A549 (cell line): ENCODE results near the gene SRRM4. TPM values are rescaled to one million over a fixed set of nuclear protein-coding genes. Genes with fewer than 3 reads are reported as not detected.

Experiments
- ATAC-seq, 2 experiments: fragments of 200-7000 bp in 1 of 2; fragments of >200 bp in 1 of 2; cut with Nextera tagmentation in 1 of 2; cut with Tn5 transposase in 1 of 2; 3 replicates each; pipeline versions ENCODE4 v1.8.0 to v1.9.1; 2018 to 2020; ENCODE audit warnings: mild to moderate bottlenecking in 1 of 2, moderate library complexity in 1 of 2
- CTCF ChIA-PET: fragments of 300-600 bp; sonication (Branson Sonifier 250); formaldehyde crosslinking; extraction: SDS; loops from one replicate; lab custom pipeline; 2021; ENCODE audit warnings: antibody characterized with exemption, inconsistent platforms; lab: Yijun Ruan, JAX
- POLR2A ChIA-PET: fragments of 350-600 bp; formaldehyde crosslinking; extraction: SDS; loops from one replicate; lab custom pipeline; 2021; ENCODE audit warnings: antibody characterized with exemption, inconsistent platforms; lab: Yijun Ruan, JAX
- DNase-seq, 2 experiments: peaks; one replicate each; pipeline versions ENCODE4 v3.0.0 to v3.0.0-alpha.2; 2011 to 2016; ENCODE audit warnings: low read depth in 1 of 2, low spot score in 1 of 2
- FAIRE-seq: peaks from 2 replicates; lab custom pipeline; 2011; peaks lifted over from hg19 to GRCh38; lab: Jason Lieb, UNC
- H3K27ac ChIP-seq, 2 experiments: fragments of >200 bp; sonication (Bioruptor Twin); formaldehyde crosslinking; 3 replicates each; pipeline ENCODE4 v1.5.1; 2016 to 2017
- H3K4me1 ChIP-seq: fragments of >200 bp; sonication (Bioruptor Twin); formaldehyde crosslinking; 3 replicates; pipeline ENCODE4 v1.6.1; 2016
- H3K4me2 ChIP-seq: fragments of >200 bp; sonication (Bioruptor Twin); formaldehyde crosslinking; 3 replicates; pipeline ENCODE4 v1.6.1; 2016
- H3K4me3 ChIP-seq: fragments of >200 bp; sonication (Bioruptor Twin); formaldehyde crosslinking; 3 replicates; pipeline ENCODE4 v1.5.1; 2016
- H3K9me3 ChIP-seq: fragments of >200 bp; sonication (Bioruptor Twin); formaldehyde crosslinking; 3 replicates; pipeline ENCODE4 v1.6.1; 2016
- CBX2 ChIP-seq: fragments of 200-600 bp; sonication (generic); IDR thresholded peaks from 2 replicates; pipeline ENCODE4 v1.6.1; 2016; ENCODE audit warnings: low read depth, mild to moderate bottlenecking, borderline replicate concordance
- CBX8 ChIP-seq: fragments of 200-600 bp; sonication (generic); IDR thresholded peaks from 2 replicates; pipeline ENCODE4 v1.6.1; 2016
- CEBPB ChIP-seq, 2 experiments: fragments of >200 bp in 1 of 2; sonication (Bioruptor Twin) in 1 of 2; formaldehyde crosslinking in 1 of 2; IDR thresholded peaks; 2 replicates each; pipeline ENCODE4 v1.6.1; 2012 to 2016
- CHD2 ChIP-seq: fragments of 150-350 bp; IDR thresholded peaks from 2 replicates; pipeline ENCODE4 v1.6.1; 2014; ENCODE audit warnings: low read length; ENCODE audit not compliant: partially characterized antibody
- CHD4 ChIP-seq: fragments of 200-600 bp; sonication (generic); IDR thresholded peaks from 2 replicates; pipeline ENCODE4 v1.6.1; 2016; ENCODE audit warnings: antibody characterized with exemption, mild to moderate bottlenecking, borderline replicate concordance
- EHMT2 ChIP-seq: fragments of 200-600 bp; sonication (generic); IDR thresholded peaks from 2 replicates; pipeline ENCODE4 v1.6.1; 2016; ENCODE audit warnings: antibody characterized with exemption, low read depth, mild to moderate bottlenecking, moderate library complexity
- GATA3 ChIP-seq: IDR thresholded peaks from 2 replicates; pipeline ENCODE4 v1.6.1; 2012; ENCODE audit warnings: borderline replicate concordance
- HEYL ChIP-seq: fragments of 250-450 bp; sonication (Bioruptor Pico); IDR thresholded peaks from 2 replicates; pipeline ENCODE4 v1.8.0; 2021; ENCODE audit warnings: mild to moderate bottlenecking, moderate library complexity
- HOXA7 ChIP-seq: fragments of 250-450 bp; sonication (Bioruptor Pico); IDR thresholded peaks from 2 replicates; pipeline ENCODE4 v1.5.0; 2020; ENCODE audit warnings: mild to moderate bottlenecking, moderate library complexity
- HOXB13 ChIP-seq: fragments of 250-450 bp; sonication (Bioruptor Pico); IDR thresholded peaks from 2 replicates; pipeline ENCODE4 v1.5.0; 2020; ENCODE audit warnings: low read depth, mild to moderate bottlenecking, moderate library complexity
- HOXB5 ChIP-seq: fragments of 250-450 bp; sonication (Bioruptor Pico); IDR thresholded peaks from 2 replicates; pipeline ENCODE4 v1.5.0; 2020; ENCODE audit warnings: mild to moderate bottlenecking, moderate library complexity
- JUN ChIP-seq, 2 experiments: fragments of >200 bp; sonication (Bioruptor Twin); formaldehyde crosslinking; IDR thresholded peaks; 2 replicates in 1 of 2; 3 replicates in 1 of 2; pipeline ENCODE4 v1.6.1; 2016 to 2017
- KDM1A ChIP-seq: fragments of 200-600 bp; sonication (generic); IDR thresholded peaks from 2 replicates; pipeline ENCODE4 v1.6.1; 2016; ENCODE audit warnings: low read depth, mild to moderate bottlenecking
- KDM5A ChIP-seq: fragments of 200-600 bp; sonication (generic); IDR thresholded peaks from 2 replicates; pipeline ENCODE4 v1.6.1; 2016; ENCODE audit warnings: antibody characterized with exemption, mild to moderate bottlenecking
- MAFK ChIP-seq: fragments of 450-650 bp; IDR thresholded peaks from 2 replicates; pipeline ENCODE4 v1.6.1; 2014; ENCODE audit not compliant: partially characterized antibody
- MAX ChIP-seq: IDR thresholded peaks from 2 replicates; pipeline ENCODE4 v1.6.1; 2012
- PBX3 ChIP-seq: IDR thresholded peaks from 2 replicates; pipeline ENCODE4 v1.6.1; 2012
- POLR2A ChIP-seq: IDR thresholded peaks from 2 replicates; pipeline ENCODE4 v1.6.1; 2012; ENCODE audit warnings: mild to moderate bottlenecking, low read length
- POLR2AphosphoS2 ChIP-seq: conservative IDR thresholded peaks from 2 replicates; pipeline ENCODE4 v1.6.1; 2012; ENCODE audit warnings: low read length, improper control_type of control experiment, inconsistent platforms
- RAD21 ChIP-seq, 2 experiments: fragments of >200 bp in 1 of 2; sonication (Bioruptor Twin) in 1 of 2; formaldehyde crosslinking in 1 of 2; IDR thresholded peaks in 1 of 2; conservative IDR thresholded peaks in 1 of 2; 2 replicates in 1 of 2; 3 replicates in 1 of 2; pipeline ENCODE4 v1.6.1; 2012 to 2018; ENCODE audit warnings: inconsistent platforms in 1 of 2
- RCOR1 ChIP-seq: fragments of 150-350 bp; IDR thresholded peaks from 2 replicates; pipeline ENCODE4 v1.6.1; 2014; ENCODE audit warnings: antibody characterized with exemption, low read length, low read depth
- RFX5 ChIP-seq: fragments of 450-650 bp; IDR thresholded peaks from 2 replicates; pipeline ENCODE4 v1.7.1; 2014; ENCODE audit warnings: antibody characterized with exemption, mild to moderate bottlenecking, moderate library complexity
- SMC3 ChIP-seq: fragments of >200 bp; sonication (Bioruptor Twin); formaldehyde crosslinking; IDR thresholded peaks from 3 replicates; pipeline ENCODE4 v1.6.1; 2018; ENCODE audit warnings: inconsistent platforms
- ZNF302 ChIP-seq: fragments of 250-450 bp; sonication (Bioruptor Pico); IDR thresholded peaks from 2 replicates; pipeline ENCODE4 v1.9.0; 2021; ENCODE audit warnings: inconsistent platforms, mild to moderate bottlenecking, moderate library complexity
- ZSCAN20 ChIP-seq: fragments of 250-450 bp; sonication (Bioruptor Pico); IDR thresholded peaks from 2 replicates; pipeline ENCODE4 v1.8.0; 2022; ENCODE audit warnings: mild to moderate bottlenecking, moderate library complexity
- WGBS: methylation state at CpG from one replicate; pipeline ENCODE4 v1.1.6; 2017; ENCODE audit errors: missing lambda C conversion rate; 5-methylcytosine and 5-hydroxymethylcytosine counted together
- polyA plus RNA-seq, 4 experiments: library from polyadenylated mRNA; depleted of rRNA in 3 of 4; stranded (reverse); fragments of >200 nt; fragmentation: RNase III in 1 of 4; extraction: RNeasy Plus Mini Kit Qiagen cat#74134 plus additional on column Dnase treatment in 1 of 4; gene quantifications; 2 replicates in 3 of 4; 3 replicates in 1 of 4; pipeline ENCODE4 v1.2.3, GENCODE V29; 2011 to 2017
- TF ChIP-seq, protein P1 (sequence below): fragments of >200 bp; sonication (Bioruptor Twin); formaldehyde crosslinking; IDR thresholded peaks from 3 replicates; pipeline ENCODE4 v1.5.1; 2016
- TF ChIP-seq, protein P2 (sequence below): fragments of 150-350 bp; IDR thresholded peaks from 2 replicates; pipeline ENCODE4 v1.6.1; 2014; ENCODE audit warnings: low read depth, mild to moderate bottlenecking, low read length
- TF ChIP-seq, protein P3 (sequence below): fragments of >200 bp; sonication (Bioruptor Twin); formaldehyde crosslinking; IDR thresholded peaks from 2 replicates; pipeline ENCODE4 v1.6.1; 2016

SRRM4 gene
- polyA plus RNA-seq, 2 of the 4 experiments (the other 2 are of a cell fraction), result not detected

- Histone ChIP-seq H3K9me3 (no peaks in the 10 kb centered on the region), H3K27ac (no peak overlapping the region), H3K4me1 (no peaks in the 10 kb centered on the region), H3K4me3 (no peak overlapping the region), H3K4me2 (no peak overlapping the region)
- TF ChIP-seq MAX (no peak), GATA3 (no peak), HEYL (CRISPR knock-in tag) (no peak), CBX8 (no peak), RFX5 (no peak), RCOR1 (no peak), KDM1A (no peak), KDM5A (no peak), POLR2A (no peak), PBX3 (no peak), CHD4 (no peak), ZSCAN20 (CRISPR knock-in tag) (no peak)
- no peak for ATAC-seq
- WGBS, result 4% methylated on average over 5 of the region's 5 CpGs
- ChIA-PET POLR2A (no interaction called here), CTCF (no interaction called here)
- FAIRE-seq, result no peak
- DNase-seq, result no peak
Measured at GRCh38 chr12:118964988-118965387, 16.4 kb upstream of the SRRM4 start.

DNA sequence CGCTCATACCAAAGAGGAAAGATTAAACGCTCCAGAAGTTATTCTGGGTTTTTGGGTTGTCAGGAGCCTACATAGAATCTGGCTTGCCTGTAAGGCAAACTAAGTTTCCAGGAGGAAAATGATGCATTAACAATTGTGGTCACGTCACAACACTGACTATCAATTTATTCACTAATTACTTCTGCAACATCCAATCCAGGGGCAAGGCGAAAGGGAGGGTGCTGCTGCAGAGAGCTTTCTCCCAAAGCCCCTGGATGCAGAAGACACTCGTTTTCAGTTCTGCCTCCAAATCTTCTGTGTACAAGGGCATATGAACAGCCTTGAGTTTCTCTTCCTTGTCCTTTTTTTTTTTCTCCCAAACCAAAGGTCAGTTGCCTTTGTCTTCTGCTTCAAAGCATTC, 10.5 kb upstream of the SRRM4 start:
- no peak for ATAC-seq
- TF ChIP-seq HOXB13 (CRISPR knock-in tag) (no peak), SMC3 (no peak)
- TF ChIP-seq, all 56 proteins: peak for 0
- WGBS, result 19% methylated on average over 5 of the region's 5 CpGs
- ChIA-PET POLR2A (no interaction called here), CTCF (interaction anchor here (1.4 kb wide), 1 partner anchor 8 kb away, joined by 3 read pairs; no protein-coding TSS in a partner anchor)
- Histone ChIP-seq H3K9me3 (no peaks in the 10 kb centered on the region), H3K4me2 (no peak overlapping the region), H3K4me1 (no peaks in the 10 kb centered on the region), H3K27ac (no peak overlapping the region), H3K4me3 (no peak overlapping the region)
- DNase-seq (no peak), FAIRE-seq (no peak)

GRCh38 chr12:118972982-118973381, 8.4 kb upstream of the SRRM4 start:
- no peaks in the 10 kb centered on the region for H3K9me3 ChIP-seq
- ChIA-PET POLR2A (no interaction called here), CTCF (no interaction called here)
- no peak for TF ChIP-seq CBX2
- TF ChIP-seq MAFK, result peak; percentile 48
- TF ChIP-seq, all 56 proteins: peak for 1
- WGBS, result 7% methylated on average over 2 of the region's 2 CpGs
- no peak for DNase-seq
- H3K27ac ChIP-seq, result no peak overlapping the region
- no peak for FAIRE-seq
- no peaks in the 10 kb centered on the region for H3K4me1 ChIP-seq
- H3K4me3 ChIP-seq, result no peak overlapping the region
- no peak for ATAC-seq
- H3K4me2 ChIP-seq, result no peak overlapping the region

DNA sequence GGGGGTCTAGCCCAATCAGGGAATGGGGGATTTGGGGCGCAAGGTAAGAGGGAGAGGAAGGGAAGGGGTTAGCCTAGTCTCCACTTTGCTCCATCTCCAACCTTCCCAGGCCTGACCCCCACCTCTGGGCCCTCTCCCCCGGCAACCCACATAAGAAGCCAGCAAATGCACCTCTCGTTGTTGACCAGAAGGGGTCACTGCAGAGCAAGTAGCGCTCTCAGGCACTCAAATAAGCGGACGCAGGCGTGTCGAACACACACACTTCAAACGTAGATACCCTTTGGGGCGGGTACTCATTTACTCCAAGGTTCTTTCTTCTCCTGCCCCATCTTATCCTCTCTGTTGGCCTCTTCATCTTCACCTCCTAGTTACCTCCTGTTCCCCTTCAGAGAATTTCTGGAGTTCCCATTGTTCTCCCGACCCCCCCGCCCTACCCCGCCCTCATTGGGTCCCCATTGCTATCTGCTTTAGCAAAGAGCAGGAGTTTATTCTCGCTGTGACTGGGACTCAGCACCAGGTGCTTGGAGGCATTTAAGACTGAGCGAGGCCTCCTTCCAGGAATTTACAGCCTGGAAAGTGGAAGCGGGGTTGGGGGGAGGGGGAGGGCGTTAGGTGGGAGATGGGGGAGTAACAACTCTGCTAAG, 1.5 kb upstream of the SRRM4 start:
- Histone ChIP-seq H3K9me3 (no peaks in the 10 kb centered on the region), H3K4me3 (no peak overlapping the region), H3K4me2 (peak overlapping the region; percentile 27; the same call in 2 of the 3 replicates), H3K4me1 (no peaks in the 10 kb centered on the region), H3K27ac (no peak overlapping the region)
- ChIA-PET POLR2A (no interaction called here), CTCF (interaction anchor here (0.6 to 2.4 kb wide), 15 partner anchors 8 to 565 kb away, joined by 3 to 11 read pairs (median 3); no protein-coding TSS in a partner anchor)
- DNase-seq (peak; percentile 75 to 80), FAIRE-seq (no peak), ATAC-seq (peak; percentile 43 to 91; a peak in 4 of 6 replicates)
- 3% methylated on average over 12 of the region's 17 CpGs for WGBS
- no peak for TF ChIP-seq CEBPB (IDR thresholded peaks at IDR 0.05)
- TF ChIP-seq ZNF302, result no peak
- TF ChIP-seq RAD21 (conservative IDR thresholded peaks at IDR 0.05 in 1 of 2, IDR thresholded peaks at IDR 0.05 in 1 of 2), result peak; percentile 55 to 64; a peak in 4 of 5 replicates
- no peak for TF ChIP-seq CHD4
- TF ChIP-seq JUN (IDR thresholded peaks at IDR 0.05), result no peak
- TF ChIP-seq, protein P1, sequence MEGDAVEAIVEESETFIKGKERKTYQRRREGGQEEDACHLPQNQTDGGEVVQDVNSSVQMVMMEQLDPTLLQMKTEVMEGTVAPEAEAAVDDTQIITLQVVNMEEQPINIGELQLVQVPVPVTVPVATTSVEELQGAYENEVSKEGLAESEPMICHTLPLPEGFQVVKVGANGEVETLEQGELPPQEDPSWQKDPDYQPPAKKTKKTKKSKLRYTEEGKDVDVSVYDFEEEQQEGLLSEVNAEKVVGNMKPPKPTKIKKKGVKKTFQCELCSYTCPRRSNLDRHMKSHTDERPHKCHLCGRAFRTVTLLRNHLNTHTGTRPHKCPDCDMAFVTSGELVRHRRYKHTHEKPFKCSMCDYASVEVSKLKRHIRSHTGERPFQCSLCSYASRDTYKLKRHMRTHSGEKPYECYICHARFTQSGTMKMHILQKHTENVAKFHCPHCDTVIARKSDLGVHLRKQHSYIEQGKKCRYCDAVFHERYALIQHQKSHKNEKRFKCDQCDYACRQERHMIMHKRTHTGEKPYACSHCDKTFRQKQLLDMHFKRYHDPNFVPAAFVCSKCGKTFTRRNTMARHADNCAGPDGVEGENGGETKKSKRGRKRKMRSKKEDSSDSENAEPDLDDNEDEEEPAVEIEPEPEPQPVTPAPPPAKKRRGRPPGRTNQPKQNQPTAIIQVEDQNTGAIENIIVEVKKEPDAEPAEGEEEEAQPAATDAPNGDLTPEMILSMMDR, result peak; percentile 61
- TF ChIP-seq CBX8, result no peak
- TF ChIP-seq POLR2AphosphoS2, result no peak
- no peak for TF ChIP-seq HOXB5
- TF ChIP-seq CHD2, result no peak
- TF ChIP-seq, protein P2, sequence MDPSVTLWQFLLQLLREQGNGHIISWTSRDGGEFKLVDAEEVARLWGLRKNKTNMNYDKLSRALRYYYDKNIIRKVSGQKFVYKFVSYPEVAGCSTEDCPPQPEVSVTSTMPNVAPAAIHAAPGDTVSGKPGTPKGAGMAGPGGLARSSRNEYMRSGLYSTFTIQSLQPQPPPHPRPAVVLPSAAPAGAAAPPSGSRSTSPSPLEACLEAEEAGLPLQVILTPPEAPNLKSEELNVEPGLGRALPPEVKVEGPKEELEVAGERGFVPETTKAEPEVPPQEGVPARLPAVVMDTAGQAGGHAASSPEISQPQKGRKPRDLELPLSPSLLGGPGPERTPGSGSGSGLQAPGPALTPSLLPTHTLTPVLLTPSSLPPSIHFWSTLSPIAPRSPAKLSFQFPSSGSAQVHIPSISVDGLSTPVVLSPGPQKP, result no peak
- TF ChIP-seq EHMT2, result no peak
- TF ChIP-seq, protein P3, sequence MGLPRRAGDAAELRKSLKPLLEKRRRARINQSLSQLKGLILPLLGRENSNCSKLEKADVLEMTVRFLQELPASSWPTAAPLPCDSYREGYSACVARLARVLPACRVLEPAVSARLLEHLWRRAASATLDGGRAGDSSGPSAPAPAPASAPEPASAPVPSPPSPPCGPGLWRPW, result no peak
- no peak for TF ChIP-seq HOXA7
